HepG2 (cell line): ENCODE data around the gene DNAJB2. TPM values are rescaled to one million over a fixed set of nuclear protein-coding genes. Genes with fewer than 3 reads are reported as not detected.

ENCODE experiments used
- AGO1 ChIP-seq: fragments of 200-400 bp; formaldehyde crosslinking; IDR thresholded peaks from 2 replicates; pipeline ENCODE4 v1.6.1; 2017; ENCODE audit warnings: mild to moderate bottlenecking, low read depth, low read length, moderate library complexity; ENCODE audit not compliant: poor library complexity, severe bottlenecking
- DNMT3B ChIP-seq: conservative IDR thresholded peaks from 2 replicates; pipeline ENCODE4 v1.6.1; 2016; ENCODE audit warnings: missing biosample characterization, control low read depth
- HNF1A ChIP-seq, 2 experiments: sonication (generic) in 1 of 2; formaldehyde crosslinking in 1 of 2; IDR thresholded peaks; 2 replicates each; pipeline versions ENCODE4 v1.4.0 to v1.6.1; 2016 to 2020; ENCODE audit warnings: borderline replicate concordance in 1 of 2, low read depth in 1 of 2, mild to moderate bottlenecking in 1 of 2, missing genetic modification reagents in 1 of 2
- RBM39 ChIP-seq: fragments of 200-400 bp; formaldehyde crosslinking; IDR thresholded peaks from one replicate; pipeline ENCODE4 v1.6.1; 2018; ENCODE audit warnings: antibody characterized with exemption, mild to moderate bottlenecking, low read depth, low read length; ENCODE audit not compliant: poor library complexity, severe bottlenecking
- SSRP1 ChIP-seq: IDR thresholded peaks from 2 replicates; pipeline ENCODE4 v1.6.1; 2016; ENCODE audit warnings: control low read depth
- ZFP82 ChIP-seq: sonication (generic); formaldehyde crosslinking; IDR thresholded peaks from 2 replicates; pipeline ENCODE4 v1.5.1; 2020; ENCODE audit warnings: mild to moderate bottlenecking, missing genetic modification reagents, borderline replicate concordance
- ZNF549 ChIP-seq: sonication (generic); formaldehyde crosslinking; IDR thresholded peaks from 2 replicates; pipeline ENCODE4 v1.5.0; 2020; ENCODE audit warnings: missing genetic modification reagents
- ZNF562 ChIP-seq: sonication (generic); formaldehyde crosslinking; IDR thresholded peaks from 2 replicates; pipeline ENCODE4 v1.8.0; 2022; ENCODE audit warnings: missing genetic modification reagents, borderline replicate concordance
- ZNF589 ChIP-seq: sonication (generic); formaldehyde crosslinking; conservative IDR thresholded peaks from 2 replicates; pipeline ENCODE4 v1.8.0; 2022; ENCODE audit warnings: mild to moderate bottlenecking, moderate library complexity, missing genetic modification reagents
- ZNF737 ChIP-seq: sonication (generic); formaldehyde crosslinking; IDR thresholded peaks from 2 replicates; pipeline ENCODE4 v1.5.0; 2020; ENCODE audit warnings: missing genetic modification reagents, mild to moderate bottlenecking, borderline replicate concordance
- polyA plus RNA-seq, 8 experiments: library from polyadenylated mRNA; depleted of rRNA in 3 of 8; stranded (reverse) in 7 of 8; unstranded in 1 of 8; fragments of >200 nt; fragmentation: Illumina TruSeq in 4 of 8; extraction: Trizol in 4 of 8; gene quantifications; 2 replicates each; pipeline versions ENCODE4 v1.2.1 to v1.2.3, GENCODE V29; 2011 to 2016; ENCODE audit warnings: low read depth in 4 of 8, missing spikeins in 1 of 8, mixed read lengths in 1 of 8; ENCODE audit not compliant: insufficient read depth in 1 of 8
- total RNA-seq, 5 experiments: library from RNA; depleted of rRNA; stranded (reverse); fragments of >200 nt; fragmentation: Illumina TruSeq; extraction: Trizol; gene quantifications; 2 replicates each; pipeline ENCODE4 v1.2.3, GENCODE V29; 2016; ENCODE audit warnings: low read depth in 1 of 5
- TF ChIP-seq, protein P1 (sequence below): IDR thresholded peaks from 2 replicates; pipeline ENCODE4 v1.6.1; 2016; ENCODE audit warnings: mild to moderate bottlenecking
- TF ChIP-seq, protein P2 (sequence below): sonication (generic); formaldehyde crosslinking; IDR thresholded peaks from 2 replicates; pipeline ENCODE4 v1.4.0; 2020; ENCODE audit warnings: missing genetic modification reagents
- TF ChIP-seq, protein P3 (sequence below): IDR thresholded peaks from 2 replicates; pipeline ENCODE4 v1.6.1; 2016
- TF ChIP-seq, protein P4 (sequence below): IDR thresholded peaks from 2 replicates; pipeline ENCODE4 v1.6.1; 2016; ENCODE audit warnings: missing compliant biosample characterization, missing genetic modification reagents, borderline replicate concordance

DNAJB2 gene
- total and polyA plus RNA-seq, 2 of the 13 experiments (the other 11 are each of a cell fraction or from before 2014, with no cell fraction given) = 21.3 to 31.1 TPM

DNA sequence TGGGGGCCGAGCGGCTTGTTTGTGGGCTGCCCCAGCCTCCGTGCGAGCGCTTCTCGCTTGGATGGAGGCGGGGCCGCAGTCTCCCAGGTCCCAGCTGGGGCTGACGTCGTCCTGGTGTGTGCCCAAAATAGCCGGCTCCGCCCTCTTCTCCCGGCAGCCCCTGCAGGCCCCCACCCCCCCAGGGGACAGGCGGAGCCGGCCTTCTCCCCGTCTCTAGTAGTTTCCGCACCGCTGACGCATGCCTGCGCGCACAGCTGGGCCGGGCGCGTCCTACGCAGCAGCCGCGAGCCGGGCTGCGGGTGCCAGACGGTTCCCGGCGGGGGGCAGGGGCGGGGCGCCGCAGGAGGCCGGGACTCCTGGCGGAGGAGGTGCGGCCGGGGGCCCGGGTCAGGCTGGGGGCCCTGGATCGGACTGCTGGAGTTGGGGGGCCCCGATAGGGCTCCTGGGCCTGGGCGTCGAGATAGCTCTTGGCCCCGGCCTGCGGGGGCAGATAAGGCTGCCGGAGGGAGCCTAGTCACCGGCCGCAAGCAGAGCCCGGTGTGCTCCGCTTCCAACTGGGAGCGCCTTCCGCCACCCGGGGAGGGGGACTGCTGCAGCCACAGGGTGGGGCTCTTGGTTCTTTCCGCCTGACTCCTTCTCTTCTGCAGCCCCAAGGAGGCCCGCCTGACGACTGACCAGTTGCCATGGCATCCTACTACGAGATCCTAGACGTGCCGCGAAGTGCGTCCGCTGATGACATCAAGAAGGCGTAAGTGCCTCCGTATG, at the start of gene DNAJB2 (continued):
- 0 out of 2 replicates have a peak, but pooled peaks have one; percentile 26 for TF ChIP-seq HNF1A (IDR thresholded peaks at IDR 0.05; ENCODE audit: low read depth)
- TF ChIP-seq HNF1A (CRISPR knock-in tag; IDR thresholded peaks at IDR 0.05; ENCODE audit: borderline replicate concordance) = peak; percentile 76; the same call in 1 of the 2 replicates
- no peak for TF ChIP-seq ZNF737 (CRISPR knock-in tag)
- no peak for TF ChIP-seq ZNF549
- TF ChIP-seq, protein P1, sequence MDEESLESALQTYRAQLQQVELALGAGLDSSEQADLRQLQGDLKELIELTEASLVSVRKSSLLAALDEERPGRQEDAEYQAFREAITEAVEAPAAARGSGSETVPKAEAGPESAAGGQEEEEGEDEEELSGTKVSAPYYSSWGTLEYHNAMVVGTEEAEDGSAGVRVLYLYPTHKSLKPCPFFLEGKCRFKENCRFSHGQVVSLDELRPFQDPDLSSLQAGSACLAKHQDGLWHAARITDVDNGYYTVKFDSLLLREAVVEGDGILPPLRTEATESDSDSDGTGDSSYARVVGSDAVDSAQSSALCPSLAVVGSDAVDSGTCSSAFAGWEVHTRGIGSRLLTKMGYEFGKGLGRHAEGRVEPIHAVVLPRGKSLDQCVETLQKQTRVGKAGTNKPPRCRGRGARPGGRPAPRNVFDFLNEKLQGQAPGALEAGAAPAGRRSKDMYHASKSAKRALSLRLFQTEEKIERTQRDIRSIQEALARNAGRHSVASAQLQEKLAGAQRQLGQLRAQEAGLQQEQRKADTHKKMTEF = peak; percentile 95
- TF ChIP-seq ZNF589 (CRISPR knock-in tag) = peak; percentile 67; the same call in 1 of the 2 replicates
- TF ChIP-seq, protein P2, sequence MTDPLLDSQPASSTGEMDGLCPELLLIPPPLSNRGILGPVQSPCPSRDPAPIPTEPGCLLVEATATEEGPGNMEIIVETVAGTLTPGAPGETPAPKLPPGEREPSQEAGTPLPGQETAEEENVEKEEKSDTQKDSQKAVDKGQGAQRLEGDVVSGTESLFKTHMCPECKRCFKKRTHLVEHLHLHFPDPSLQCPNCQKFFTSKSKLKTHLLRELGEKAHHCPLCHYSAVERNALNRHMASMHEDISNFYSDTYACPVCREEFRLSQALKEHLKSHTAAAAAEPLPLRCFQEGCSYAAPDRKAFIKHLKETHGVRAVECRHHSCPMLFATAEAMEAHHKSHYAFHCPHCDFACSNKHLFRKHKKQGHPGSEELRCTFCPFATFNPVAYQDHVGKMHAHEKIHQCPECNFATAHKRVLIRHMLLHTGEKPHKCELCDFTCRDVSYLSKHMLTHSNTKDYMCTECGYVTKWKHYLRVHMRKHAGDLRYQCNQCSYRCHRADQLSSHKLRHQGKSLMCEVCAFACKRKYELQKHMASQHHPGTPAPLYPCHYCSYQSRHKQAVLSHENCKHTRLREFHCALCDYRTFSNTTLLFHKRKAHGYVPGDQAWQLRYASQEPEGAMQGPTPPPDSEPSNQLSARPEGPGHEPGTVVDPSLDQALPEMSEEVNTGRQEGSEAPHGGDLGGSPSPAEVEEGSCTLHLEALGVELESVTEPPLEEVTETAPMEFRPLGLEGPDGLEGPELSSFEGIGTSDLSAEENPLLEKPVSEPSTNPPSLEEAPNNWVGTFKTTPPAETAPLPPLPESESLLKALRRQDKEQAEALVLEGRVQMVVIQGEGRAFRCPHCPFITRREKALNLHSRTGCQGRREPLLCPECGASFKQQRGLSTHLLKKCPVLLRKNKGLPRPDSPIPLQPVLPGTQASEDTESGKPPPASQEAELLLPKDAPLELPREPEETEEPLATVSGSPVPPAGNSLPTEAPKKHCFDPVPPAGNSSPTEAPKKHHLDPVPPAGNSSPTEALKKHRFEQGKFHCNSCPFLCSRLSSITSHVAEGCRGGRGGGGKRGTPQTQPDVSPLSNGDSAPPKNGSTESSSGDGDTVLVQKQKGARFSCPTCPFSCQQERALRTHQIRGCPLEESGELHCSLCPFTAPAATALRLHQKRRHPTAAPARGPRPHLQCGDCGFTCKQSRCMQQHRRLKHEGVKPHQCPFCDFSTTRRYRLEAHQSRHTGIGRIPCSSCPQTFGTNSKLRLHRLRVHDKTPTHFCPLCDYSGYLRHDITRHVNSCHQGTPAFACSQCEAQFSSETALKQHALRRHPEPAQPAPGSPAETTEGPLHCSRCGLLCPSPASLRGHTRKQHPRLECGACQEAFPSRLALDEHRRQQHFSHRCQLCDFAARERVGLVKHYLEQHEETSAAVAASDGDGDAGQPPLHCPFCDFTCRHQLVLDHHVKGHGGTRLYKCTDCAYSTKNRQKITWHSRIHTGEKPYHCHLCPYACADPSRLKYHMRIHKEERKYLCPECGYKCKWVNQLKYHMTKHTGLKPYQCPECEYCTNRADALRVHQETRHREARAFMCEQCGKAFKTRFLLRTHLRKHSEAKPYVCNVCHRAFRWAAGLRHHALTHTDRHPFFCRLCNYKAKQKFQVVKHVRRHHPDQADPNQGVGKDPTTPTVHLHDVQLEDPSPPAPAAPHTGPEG = peak; percentile 83
- peak; percentile 82 for TF ChIP-seq RBM39
- no peak for TF ChIP-seq ZFP82
- peak; percentile 85 for TF ChIP-seq AGO1
- TF ChIP-seq, protein P3, sequence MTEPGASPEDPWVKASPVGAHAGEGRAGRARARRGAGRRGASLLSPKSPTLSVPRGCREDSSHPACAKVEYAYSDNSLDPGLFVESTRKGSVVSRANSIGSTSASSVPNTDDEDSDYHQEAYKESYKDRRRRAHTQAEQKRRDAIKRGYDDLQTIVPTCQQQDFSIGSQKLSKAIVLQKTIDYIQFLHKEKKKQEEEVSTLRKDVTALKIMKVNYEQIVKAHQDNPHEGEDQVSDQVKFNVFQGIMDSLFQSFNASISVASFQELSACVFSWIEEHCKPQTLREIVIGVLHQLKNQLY (CRISPR knock-in tag) = peak; percentile 76; the same call in 1 of the 2 replicates
- TF ChIP-seq DNMT3B (CRISPR knock-in tag) = peak; percentile 85; the same call in 1 of the 2 replicates
- TF ChIP-seq SSRP1 = no peak
- no peak for TF ChIP-seq ZNF562 (CRISPR knock-in tag)
- TF ChIP-seq, protein P4, sequence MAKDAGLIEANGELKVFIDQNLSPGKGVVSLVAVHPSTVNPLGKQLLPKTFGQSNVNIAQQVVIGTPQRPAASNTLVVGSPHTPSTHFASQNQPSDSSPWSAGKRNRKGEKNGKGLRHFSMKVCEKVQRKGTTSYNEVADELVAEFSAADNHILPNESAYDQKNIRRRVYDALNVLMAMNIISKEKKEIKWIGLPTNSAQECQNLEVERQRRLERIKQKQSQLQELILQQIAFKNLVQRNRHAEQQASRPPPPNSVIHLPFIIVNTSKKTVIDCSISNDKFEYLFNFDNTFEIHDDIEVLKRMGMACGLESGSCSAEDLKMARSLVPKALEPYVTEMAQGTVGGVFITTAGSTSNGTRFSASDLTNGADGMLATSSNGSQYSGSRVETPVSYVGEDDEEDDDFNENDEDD (CRISPR knock-in tag) = peak; percentile 87
